NCI-H2227 (cell line): ENCODE results near the gene FNDC3B.
"Not testable (repeated sequence)": the region's sequence is repeated elsewhere in the genome, so short reads cannot be mapped to it uniquely, and the experiment has no call there.

ENCODE experiments used
- DNase-seq: peaks from one replicate; lab custom pipeline; 2025; ENCODE audit not compliant: unreplicated experiment; lab: John Stamatoyannopoulos, UW

The FNDC3B gene

DNA sequence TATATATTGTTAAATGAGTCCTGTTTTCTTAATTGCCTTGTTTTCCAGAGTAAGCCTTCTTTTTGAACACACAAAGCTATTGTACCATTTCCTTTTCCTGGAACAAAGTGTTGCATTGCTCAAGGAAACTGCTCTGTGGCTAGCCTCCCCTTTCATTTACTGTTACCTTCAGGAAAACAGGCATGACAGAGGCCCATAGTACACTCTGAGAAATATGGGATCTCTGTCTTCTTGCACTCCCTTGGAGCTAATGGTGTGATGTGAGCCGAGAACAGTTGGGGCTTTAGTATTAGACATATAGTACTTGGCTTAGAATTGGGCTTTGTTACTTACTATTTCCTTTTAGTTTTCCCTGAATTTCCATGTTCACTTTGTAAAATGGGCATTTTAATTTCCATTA lies 215.2 kb downstream of the FNDC3B start:
- no peak for DNase-seq

DNA sequence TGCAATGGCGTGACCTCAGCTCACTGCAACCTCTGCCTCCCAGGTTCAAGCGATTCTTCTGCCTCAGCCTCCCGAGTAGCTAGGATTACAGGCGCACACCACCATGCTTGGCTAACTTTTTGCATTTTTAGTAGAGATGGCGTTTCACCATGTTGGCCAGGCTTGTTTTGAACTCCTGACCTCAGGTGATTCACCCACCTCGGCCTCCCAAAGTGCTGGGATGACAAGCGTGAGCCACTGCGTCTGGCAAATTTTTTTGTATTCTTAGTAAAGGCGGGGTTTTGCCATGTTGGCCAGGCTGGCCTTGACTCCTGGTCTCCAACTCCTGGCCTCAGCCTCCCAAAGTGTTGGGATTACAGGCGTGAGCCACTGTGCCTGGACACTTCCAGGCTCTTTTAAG lies 215.9 kb downstream of the FNDC3B start:
- not testable (repeated sequence) for DNase-seq

GRCh38 chr3:172256101-172256734 lies 216.8 kb downstream of the FNDC3B start:
- DNase-seq = no peak

DNA sequence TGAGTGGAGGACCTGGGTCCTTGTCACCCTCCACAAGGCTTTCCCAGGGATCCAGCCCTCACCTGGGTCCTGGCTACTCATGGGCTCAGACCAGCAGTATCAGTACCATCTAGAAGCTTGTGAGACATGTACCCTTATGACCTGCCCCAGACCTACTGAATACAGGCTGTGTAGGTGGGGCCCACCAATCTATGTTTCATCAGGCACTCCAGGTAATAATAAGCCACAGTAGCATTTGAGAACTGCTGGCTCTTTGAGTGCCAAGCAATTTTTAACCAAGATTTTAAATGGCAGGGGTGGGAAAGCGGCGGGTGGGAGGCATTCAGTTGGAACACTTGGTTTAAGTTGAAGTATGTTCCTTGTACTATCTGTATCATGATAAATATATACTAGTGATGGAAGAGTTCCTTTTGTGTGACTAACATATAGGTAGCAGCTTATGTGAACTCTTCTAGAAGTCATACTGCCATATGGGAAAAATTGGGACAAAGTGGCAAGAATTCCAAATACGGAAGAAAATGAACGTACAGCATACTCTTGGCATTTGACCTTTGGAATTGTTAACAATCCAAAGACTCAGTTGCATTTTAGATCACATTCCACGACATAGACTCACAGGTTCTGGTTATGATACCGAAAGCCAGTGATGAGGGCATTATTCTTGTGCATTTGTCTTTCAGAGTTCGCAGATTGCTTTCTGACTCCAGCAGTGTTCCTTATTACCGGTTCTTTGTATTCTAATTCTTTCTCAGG lies 218.4 kb downstream of the FNDC3B start:
- DNase-seq = no peak

- no peak for DNase-seq
These were observed 219.2 kb downstream of the FNDC3B start for GRCh38 chr3:172258624-172259023.

DNA sequence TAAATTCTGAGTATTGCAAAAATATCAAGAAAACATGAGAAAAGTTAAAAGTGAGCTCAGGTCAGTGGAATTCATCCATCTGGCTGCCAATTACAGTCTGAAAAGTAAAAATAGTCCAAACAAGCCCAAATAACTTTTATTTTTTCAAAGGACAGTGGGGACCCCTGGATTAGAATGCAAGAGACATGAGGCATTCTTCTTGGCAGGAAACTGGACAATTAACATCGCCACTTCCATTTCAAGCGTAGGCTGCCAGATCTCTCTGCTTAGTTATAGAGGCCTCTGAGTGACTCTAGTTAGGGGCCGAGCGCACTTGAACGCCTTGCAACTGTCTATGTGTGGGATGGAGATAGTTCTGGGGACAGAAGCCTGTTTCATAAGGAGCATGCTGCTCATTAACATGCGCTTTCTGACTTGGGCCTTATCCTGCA lies 219.7 kb downstream of the FNDC3B start:
- DNase-seq = no peak

- DNase-seq = no peak
These were observed 220.4 kb downstream of the FNDC3B start for GRCh38 chr3:172259726-172260248.

- DNase-seq = no peak
These were observed 221.0 kb downstream of the FNDC3B start for GRCh38 chr3:172260381-172260780.

DNA sequence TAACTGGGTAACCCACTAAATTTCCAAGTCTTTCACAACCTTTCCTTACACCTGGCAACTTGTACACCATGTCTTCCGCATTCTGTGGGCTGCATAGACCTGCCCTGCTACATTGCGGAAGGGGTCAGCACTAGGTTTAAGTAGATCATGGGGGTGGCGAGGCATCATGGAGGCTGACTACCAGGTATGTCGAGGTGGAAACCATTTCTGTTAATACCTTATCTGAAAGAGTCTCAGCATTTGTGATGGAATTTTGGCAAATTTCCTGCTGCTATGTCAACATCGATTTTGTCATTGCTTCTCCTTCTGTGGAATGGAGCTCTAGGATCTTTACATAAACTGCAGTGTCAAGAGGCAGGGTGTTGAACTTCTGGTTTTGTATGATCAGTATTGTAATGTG lies 221.7 kb downstream of the FNDC3B start:
- DNase-seq = no peak

GRCh38 chr3:172262991-172263608 lies 223.7 kb downstream of the FNDC3B start:
- DNase-seq = no peak

- no peak for DNase-seq
These were observed 224.6 kb downstream of the FNDC3B start for GRCh38 chr3:172263781-172264486.

DNA sequence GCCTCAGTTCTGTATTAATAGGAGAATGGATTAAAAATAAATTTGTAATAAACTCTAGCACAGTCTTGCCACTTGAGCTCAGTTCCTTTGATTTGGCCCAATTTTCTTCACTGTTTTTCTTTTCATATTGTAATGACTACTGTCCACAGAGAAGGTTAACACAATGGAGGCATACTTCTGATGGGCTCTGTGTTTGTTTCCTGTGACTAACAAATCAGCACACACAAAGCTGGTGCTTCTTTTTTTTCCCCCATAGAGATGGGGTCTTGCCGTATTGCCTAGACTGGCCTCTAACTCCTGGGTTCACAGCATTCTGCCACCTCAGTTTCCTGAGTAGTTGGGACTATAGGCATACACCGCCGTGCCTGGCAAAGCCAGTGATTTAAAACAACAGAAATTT lies 226.7 kb downstream of the FNDC3B start:
- DNase-seq = no peak

DNA sequence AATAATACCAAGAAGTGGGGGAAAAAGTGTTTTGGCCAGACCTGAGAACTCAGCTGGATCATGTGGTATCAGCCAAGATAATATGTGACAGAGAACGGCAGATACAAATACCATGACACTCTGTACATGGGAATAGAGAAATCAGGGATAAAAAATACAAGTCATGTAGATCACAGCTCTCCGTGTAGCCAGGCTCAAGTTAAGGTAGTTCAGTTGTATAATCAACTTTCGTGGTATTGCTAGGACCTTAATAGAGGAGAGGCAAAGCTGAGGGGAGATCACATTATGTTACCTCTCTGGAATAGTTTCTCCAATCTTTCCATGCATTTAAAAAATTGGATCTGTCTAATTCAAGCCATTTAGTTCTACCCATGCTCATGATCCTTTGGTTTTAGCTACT lies 229.0 kb downstream of the FNDC3B start:
- no peak for DNase-seq

DNA sequence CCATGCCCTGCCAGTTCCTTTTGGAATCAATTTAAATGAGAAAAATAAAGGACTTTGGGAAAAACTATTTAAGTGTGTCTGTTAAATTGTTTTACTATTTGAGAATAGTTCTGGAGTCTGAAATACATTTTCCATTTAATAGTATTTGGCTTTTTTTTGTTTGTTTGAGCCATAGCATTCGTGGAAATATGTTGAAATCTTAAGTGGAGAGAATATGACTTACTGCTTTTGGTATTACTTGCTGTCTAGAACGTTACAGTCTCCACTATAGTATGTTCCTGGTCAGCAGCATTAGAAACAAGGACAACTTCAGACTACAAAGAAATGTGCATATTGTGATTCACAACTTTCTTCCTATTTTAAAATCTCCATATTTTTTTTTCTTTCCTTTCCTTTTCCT lies 229.5 kb downstream of the FNDC3B start:
- no peak for DNase-seq

- DNase-seq = no peak
These were observed 231.3 kb downstream of the FNDC3B start for GRCh38 chr3:172270557-172271166.

- DNase-seq = no peak
These were observed 232.1 kb downstream of the FNDC3B start for GRCh38 chr3:172271386-172271976.

DNA sequence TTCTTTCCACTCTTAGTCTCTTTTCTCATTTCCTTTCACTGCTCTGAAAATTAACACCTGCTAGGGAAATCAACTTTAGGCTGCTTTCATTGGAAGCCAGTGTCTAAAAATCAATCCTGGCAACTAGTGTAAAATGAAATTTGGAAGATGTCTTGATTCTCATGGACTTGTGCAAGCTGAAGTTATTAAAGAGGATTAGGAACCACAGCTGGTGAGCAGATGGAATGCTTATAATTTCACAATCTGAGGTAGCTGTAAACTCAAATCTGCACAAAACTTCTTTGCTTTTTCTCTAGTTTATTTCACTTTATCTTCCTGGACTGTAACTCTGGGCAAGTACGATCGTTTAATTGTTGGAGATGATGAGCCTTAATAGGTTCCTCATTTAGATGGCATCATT lies 233.3 kb downstream of the FNDC3B start:
- DNase-seq = no peak

- no peak for DNase-seq
These were observed 234.0 kb downstream of the FNDC3B start for GRCh38 chr3:172273378-172273777.

GRCh38 chr3:172274906-172275305 lies 235.5 kb downstream of the FNDC3B start:
- no peak for DNase-seq

- DNase-seq = no peak
These were observed 236.2 kb downstream of the FNDC3B start for GRCh38 chr3:172275586-172275985.

DNA sequence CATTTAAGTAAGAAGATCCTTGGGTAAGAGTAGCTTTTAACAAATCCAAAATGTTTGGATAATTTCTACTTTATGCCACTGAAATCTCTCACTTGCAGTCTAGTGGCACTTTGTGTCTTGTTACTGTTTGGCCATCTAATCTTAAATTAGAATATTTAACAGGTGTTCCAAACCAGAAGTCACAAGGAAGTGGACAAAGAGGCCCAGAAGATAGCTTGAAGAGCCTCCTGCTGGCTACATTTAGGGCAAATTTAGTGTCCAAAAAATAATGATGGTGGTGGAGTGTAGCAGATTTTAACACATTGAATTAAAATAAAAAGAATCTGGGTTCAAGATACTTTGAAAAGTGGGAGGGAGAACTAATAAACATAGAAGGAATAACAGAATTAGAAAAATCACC lies 236.7 kb downstream of the FNDC3B start:
- no peak for DNase-seq
